Choroid plexus epithelial cell (primary cell): ENCODE results near the gene CCDC197.

Source experiments
- DNase-seq: peaks from one replicate; pipeline ENCODE4 v3.0.0-alpha.2; 2010; ENCODE audit warnings: low read depth
- H3K4me3 ChIP-seq: 2 replicates; pipeline ENCODE4 v1.5.1; 2011; ENCODE audit warnings: low read depth, mild to moderate bottlenecking, control low read depth, low read length, moderate library complexity
- CTCF ChIP-seq: conservative IDR thresholded peaks from 2 replicates; pipeline ENCODE4 v1.5.1; 2011; ENCODE audit warnings: low read depth, mild to moderate bottlenecking, control low read depth, inconsistent platforms, low read length, moderate library complexity

The CCDC197 gene

GRCh38 chr14:94051115-94051514, 54.0 kb downstream of the CCDC197 start:
- no peak overlapping the region for H3K4me3 ChIP-seq
- DNase-seq, result peak; percentile 68
- TF ChIP-seq CTCF, result peak; percentile 76

GRCh38 chr14:94051779-94052178, 54.7 kb downstream of the CCDC197 start:
- no peak for DNase-seq
- no peak for TF ChIP-seq CTCF
- H3K4me3 ChIP-seq, result no peak overlapping the region

GRCh38 chr14:94052199-94052598, 55.1 kb downstream of the CCDC197 start:
- no peak overlapping the region for H3K4me3 ChIP-seq
- DNase-seq, result no peak

GRCh38 chr14:94052662-94053061, 55.6 kb downstream of the CCDC197 start:
- no peak overlapping the region for H3K4me3 ChIP-seq
- no peak for TF ChIP-seq CTCF
- DNase-seq, result no peak

More at GRCh38 chr14:94052199-94052598, 55.1 kb downstream of the CCDC197 start:
- no peak for TF ChIP-seq CTCF

- H3K4me3 ChIP-seq, result no peak overlapping the region
- DNase-seq, result no peak
- TF ChIP-seq CTCF, result no peak
Observed at GRCh38 chr14:94054401-94054800, 57.3 kb downstream of the CCDC197 start.

GRCh38 chr14:94054936-94055335, 57.8 kb downstream of the CCDC197 start:
- DNase-seq, result no peak
- no peak overlapping the region for H3K4me3 ChIP-seq
- no peak for TF ChIP-seq CTCF

GRCh38 chr14:94056579-94057308, 59.6 kb downstream of the CCDC197 start:
- no peak for TF ChIP-seq CTCF
- no peak overlapping the region for H3K4me3 ChIP-seq
- DNase-seq, result peak; percentile 53
